Gastrocnemius medialis (tissue), 4 donors: Measurements from ENCODE around the gene HPN. TPM values are rescaled to one million over a fixed set of nuclear protein-coding genes. Genes with fewer than 3 reads are reported as not detected.

Experiments
- ATAC-seq, 2 donors: fragments of 150-250 bp; one replicate each; pipeline ENCODE4 v1.9.1; 2016
- DNase-seq, 2 donors: peaks; one replicate each; pipeline ENCODE4 v3.0.0-alpha.2; 2019
- H3K27ac ChIP-seq, 4 donors: fragments of 200-600 bp; sonication (generic); 1 replicate in 1 of 4; 2 replicates in 3 of 4; pipeline ENCODE4 v1.5.1; 2016 to 2018; ENCODE audit warnings: mild to moderate bottlenecking in 2 of 4, moderate library complexity in 1 of 4
- H3K27me3 ChIP-seq, 3 donors: fragments of 200-600 bp; sonication (generic) in 2 of 3; 1 replicate in 1 of 3; 2 replicates in 2 of 3; pipeline versions ENCODE4 v1.5.1 to v1.6.0; 2016 to 2019; ENCODE audit warnings: mild to moderate bottlenecking in 1 of 3, moderate library complexity in 1 of 3
- H3K36me3 ChIP-seq, 2 donors: fragments of 200-600 bp; sonication (generic) in 1 of 2; one replicate each; pipeline ENCODE4 v1.5.1; 2017 to 2018
- H3K4me1 ChIP-seq, 2 donors: fragments of 200-600 bp; sonication (generic) in 1 of 2; one replicate each; pipeline ENCODE4 v1.5.1; 2016 to 2017; ENCODE audit warnings: mild to moderate bottlenecking in 2 of 2
- H3K4me3 ChIP-seq, 4 donors: fragments of 200-600 bp; sonication (generic) in 3 of 4; 1 replicate in 1 of 4; 2 replicates in 3 of 4; pipeline ENCODE4 v1.5.1; 2016 to 2019; ENCODE audit warnings: mild to moderate bottlenecking in 2 of 4
- H3K9me3 ChIP-seq, 3 donors: fragments of 200-600 bp; sonication (generic) in 2 of 3; 1 replicate in 1 of 3; 2 replicates in 2 of 3; pipeline ENCODE4 v1.5.1; 2016 to 2019
- POLR2A ChIP-seq, 2 donors: fragments of 450-650 bp; IDR thresholded peaks; one replicate each; pipeline ENCODE4 v1.6.1; 2017; ENCODE audit warnings: antibody characterized with exemption in 2 of 2, mild to moderate bottlenecking in 2 of 2, moderate library complexity in 2 of 2
- in situ Hi-C, 4 donors: fragments of 200-750 bp; cut with MboI; loops; one replicate each; pipeline versions ENCODE4 v1.15.0 to v1.8.0; 2017; ENCODE audit warnings: low sequenced_read_pairs in 4 of 4
- intact Hi-C: fragments of 100-400 bp; cut with DNase I; formaldehyde crosslinking; loops from one replicate; pipeline ENCODE4 v1.15.1; 2023; ENCODE audit warnings: low total_unique reads
- total RNA-seq, 4 donors: library from RNA; depleted of rRNA; stranded (reverse); fragments of >200 nt; gene quantifications; one replicate each; pipeline versions ENCODE4 v1.1.0 to v1.2.3, GENCODE V29; 2016
- TF ChIP-seq, protein P1 (sequence below), 5 experiments: fragments of 450-650 bp in 3 of 5; fragments of 200-600 bp in 2 of 5; sonication (generic) in 2 of 5; IDR thresholded peaks in 4 of 5; conservative IDR thresholded peaks in 1 of 5; 1 replicate in 4 of 5; 2 replicates in 1 of 5; pipeline ENCODE4 v1.5.1; 2016 to 2019; ENCODE audit warnings: antibody characterized with exemption in 5 of 5, mild to moderate bottlenecking in 3 of 5, moderate library complexity in 3 of 5

Gene HPN
- total RNA-seq, 4 donors from 2014 or later, result 9.1 to 24.0 (median 17.1) TPM

DNA sequence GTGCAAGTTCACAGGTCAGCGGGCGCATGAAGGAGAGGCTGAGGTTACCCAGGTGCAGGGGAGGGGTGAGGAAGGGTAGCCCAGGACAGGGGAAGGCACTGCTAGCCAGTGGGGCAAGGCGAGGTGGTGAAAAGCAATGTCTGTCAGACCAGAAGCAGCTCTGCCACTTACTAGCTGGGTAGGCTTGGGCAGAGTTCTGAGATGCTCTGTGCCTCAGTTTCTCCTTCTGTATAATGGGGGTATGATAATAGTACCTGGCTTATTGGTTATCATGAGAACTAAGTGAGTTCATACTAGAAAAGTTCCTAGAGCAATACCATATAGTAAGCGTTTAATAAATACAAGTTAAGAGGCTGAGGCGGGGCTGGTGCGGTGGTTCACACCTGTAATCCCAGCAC is 25.6 kb upstream of the HPN start:
- Histone ChIP-seq H3K9me3 (no peaks in the 10 kb centered on the region), H3K4me3 (no peak overlapping the region), H3K4me1 (peaks cover 0 to 6% of the 10 kb centered on the region in 2 donors), H3K27ac (no peak overlapping the region), H3K36me3 (peaks cover 0 to 63% of the 10 kb centered on the region in 2 donors), H3K27me3 (no peaks in the 10 kb centered on the region)
- intact Hi-C loops, result no loop called here
- TF ChIP-seq, protein P1, sequence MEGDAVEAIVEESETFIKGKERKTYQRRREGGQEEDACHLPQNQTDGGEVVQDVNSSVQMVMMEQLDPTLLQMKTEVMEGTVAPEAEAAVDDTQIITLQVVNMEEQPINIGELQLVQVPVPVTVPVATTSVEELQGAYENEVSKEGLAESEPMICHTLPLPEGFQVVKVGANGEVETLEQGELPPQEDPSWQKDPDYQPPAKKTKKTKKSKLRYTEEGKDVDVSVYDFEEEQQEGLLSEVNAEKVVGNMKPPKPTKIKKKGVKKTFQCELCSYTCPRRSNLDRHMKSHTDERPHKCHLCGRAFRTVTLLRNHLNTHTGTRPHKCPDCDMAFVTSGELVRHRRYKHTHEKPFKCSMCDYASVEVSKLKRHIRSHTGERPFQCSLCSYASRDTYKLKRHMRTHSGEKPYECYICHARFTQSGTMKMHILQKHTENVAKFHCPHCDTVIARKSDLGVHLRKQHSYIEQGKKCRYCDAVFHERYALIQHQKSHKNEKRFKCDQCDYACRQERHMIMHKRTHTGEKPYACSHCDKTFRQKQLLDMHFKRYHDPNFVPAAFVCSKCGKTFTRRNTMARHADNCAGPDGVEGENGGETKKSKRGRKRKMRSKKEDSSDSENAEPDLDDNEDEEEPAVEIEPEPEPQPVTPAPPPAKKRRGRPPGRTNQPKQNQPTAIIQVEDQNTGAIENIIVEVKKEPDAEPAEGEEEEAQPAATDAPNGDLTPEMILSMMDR (IDR thresholded peaks at IDR 0.05 in 4 of 5, conservative IDR thresholded peaks at IDR 0.05 in 1 of 5), result no peak
- no peak for TF ChIP-seq POLR2A (IDR thresholded peaks at IDR 0.05)
- ATAC-seq (no peak), DNase-seq (no peak)
- in situ Hi-C loops, result loop anchor here in 2 of 4 donors (5.0 kb wide), 2 partner anchors 39 to 44 kb away; no protein-coding TSS in a partner anchor

DNA sequence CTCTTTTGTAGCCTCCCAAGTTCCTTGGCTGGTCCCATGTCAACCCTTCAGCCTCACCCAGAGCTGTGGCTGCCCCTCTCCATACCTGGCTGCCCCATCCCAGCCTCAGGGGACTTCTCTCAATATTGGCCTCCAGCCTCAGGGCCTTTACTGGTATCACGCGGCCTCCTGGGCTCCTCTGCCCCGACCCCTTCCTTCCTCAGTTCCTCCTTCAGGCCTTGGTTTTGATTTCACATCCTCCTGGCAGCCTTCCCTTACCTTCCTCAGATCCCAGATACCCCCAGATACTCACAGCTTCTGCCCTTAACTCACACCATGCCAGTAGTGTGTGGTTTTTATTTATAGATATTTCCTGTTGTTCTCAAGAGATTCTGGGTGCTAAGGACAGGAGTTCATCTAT is 24.0 kb upstream of the HPN start:
- no peak overlapping the region for H3K27ac ChIP-seq
- H3K4me1 ChIP-seq, result no peaks in the 10 kb centered on the region
- no peak for ATAC-seq
- no peak overlapping the region for H3K4me3 ChIP-seq
- no peak for TF ChIP-seq POLR2A (IDR thresholded peaks at IDR 0.05)
- TF ChIP-seq, protein P1 (IDR thresholded peaks at IDR 0.05 in 4 of 5, conservative IDR thresholded peaks at IDR 0.05 in 1 of 5), result no peak
- no peaks in the 10 kb centered on the region for H3K9me3 ChIP-seq
- no peaks in the 10 kb centered on the region for H3K27me3 ChIP-seq
- no peak for DNase-seq
- intact Hi-C loops (no loop called here), in situ Hi-C loops (loop anchor here in 2 of 4 donors (5.0 kb wide), 2 partner anchors 40 to 45 kb away; no protein-coding TSS in a partner anchor)
- H3K36me3 ChIP-seq, result peaks cover 0 to 79% of the 10 kb centered on the region in 2 donors

DNA sequence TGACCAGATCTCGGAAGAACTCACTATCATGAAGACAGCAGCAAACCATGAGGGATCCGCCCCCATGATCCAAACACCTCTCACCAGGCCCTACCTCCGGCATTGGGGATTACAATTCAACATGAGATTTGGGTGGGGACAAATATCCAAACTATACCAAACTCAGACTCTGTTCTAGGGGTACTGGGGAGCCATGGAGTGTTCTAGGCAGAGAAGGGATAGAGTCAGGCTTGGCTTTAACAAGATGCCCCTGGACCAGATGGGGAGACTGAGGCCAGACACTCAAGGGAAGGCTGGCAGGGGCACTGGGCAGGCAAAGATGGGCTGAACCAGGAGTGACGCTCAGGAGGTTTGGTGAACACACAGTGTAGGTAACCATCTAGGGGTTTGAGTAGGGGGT is 23.1 kb upstream of the HPN start:
- Histone ChIP-seq H3K4me1 (no peaks in the 10 kb centered on the region), H3K27me3 (no peaks in the 10 kb centered on the region), H3K9me3 (no peaks in the 10 kb centered on the region), H3K27ac (no peak overlapping the region), H3K36me3 (peaks cover 0 to 84% of the 10 kb centered on the region in 2 donors), H3K4me3 (no peak overlapping the region)
- DNase-seq (no peak), ATAC-seq (no peak)
- TF ChIP-seq, protein P1 (IDR thresholded peaks at IDR 0.05 in 4 of 5, conservative IDR thresholded peaks at IDR 0.05 in 1 of 5), result no peak
- no peak for TF ChIP-seq POLR2A (IDR thresholded peaks at IDR 0.05)
- intact Hi-C loops (no loop called here), in situ Hi-C loops (loop anchor here in 2 of 4 donors (5.0 kb wide), 2 partner anchors 41 to 46 kb away; no protein-coding TSS in a partner anchor)

DNA sequence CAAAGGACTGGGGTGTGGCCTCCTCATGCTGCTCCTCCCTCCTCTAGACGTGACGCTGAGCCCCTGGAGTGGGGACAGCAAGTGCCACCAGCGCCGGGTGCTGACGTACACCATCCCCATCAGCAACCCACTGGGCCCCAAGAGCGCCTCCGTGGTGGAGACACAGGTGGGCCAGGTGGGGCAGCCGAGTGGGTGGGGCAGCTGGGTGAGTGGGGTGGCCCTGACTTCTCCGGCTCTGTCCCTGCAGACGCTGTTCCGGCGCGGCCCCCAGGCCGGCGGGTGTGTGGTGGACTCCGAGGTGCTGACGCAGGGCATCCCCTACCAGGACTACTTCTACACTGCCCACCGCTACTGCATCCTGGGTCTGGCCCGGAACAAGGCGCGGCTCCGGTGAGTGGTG is 22.4 kb upstream of the HPN start:
- H3K9me3 ChIP-seq, result no peaks in the 10 kb centered on the region
- no peak for ATAC-seq
- no peak overlapping the region for H3K27ac ChIP-seq
- intact Hi-C loops (no loop called here), in situ Hi-C loops (loop anchor here in 2 of 4 donors (5.0 kb wide), 2 partner anchors 42 to 47 kb away; no protein-coding TSS in a partner anchor)
- DNase-seq, result no peak
- H3K36me3 ChIP-seq, result peaks cover 0 to 84% of the 10 kb centered on the region in 2 donors
- H3K27me3 ChIP-seq, result no peaks in the 10 kb centered on the region
- H3K4me1 ChIP-seq, result no peaks in the 10 kb centered on the region
- TF ChIP-seq, protein P1 (IDR thresholded peaks at IDR 0.05 in 4 of 5, conservative IDR thresholded peaks at IDR 0.05 in 1 of 5), result no peak
- no peak for TF ChIP-seq POLR2A (IDR thresholded peaks at IDR 0.05)
- H3K4me3 ChIP-seq, result no peak overlapping the region

DNA sequence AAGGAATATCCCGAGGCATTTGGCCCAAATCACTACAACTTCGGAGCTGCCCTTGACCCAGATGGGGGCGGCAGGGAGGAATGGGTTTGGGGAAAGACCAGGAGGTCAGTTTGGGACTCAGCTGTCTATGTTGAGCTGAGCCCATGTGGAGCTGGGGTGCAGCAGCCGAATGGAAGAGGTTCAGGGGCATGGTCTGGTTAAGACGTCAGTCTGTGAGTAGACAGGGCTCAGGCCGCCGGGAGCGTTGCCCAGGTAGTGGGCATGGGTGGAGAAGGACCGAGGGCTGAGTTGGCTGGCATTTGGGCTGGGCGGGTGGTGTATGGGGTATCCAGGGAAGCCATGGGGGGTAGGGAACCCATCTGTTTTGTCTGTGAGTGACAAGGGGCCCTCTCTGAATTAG is 20.5 kb upstream of the HPN start:
- Histone ChIP-seq H3K4me3 (no peak overlapping the region), H3K4me1 (no peaks in the 10 kb centered on the region), H3K27ac (no peak overlapping the region), H3K9me3 (no peaks in the 10 kb centered on the region), H3K36me3 (peaks cover 0 to 80% of the 10 kb centered on the region in 2 donors), H3K27me3 (no peaks in the 10 kb centered on the region)
- intact Hi-C loops, result no loop called here
- in situ Hi-C loops, result no loop called here
- ATAC-seq (no peak), DNase-seq (no peak)
- TF ChIP-seq, protein P1 (IDR thresholded peaks at IDR 0.05 in 4 of 5, conservative IDR thresholded peaks at IDR 0.05 in 1 of 5), result no peak
- TF ChIP-seq POLR2A (IDR thresholded peaks at IDR 0.05), result no peak
